IPS-15b (cell line): ENCODE measurements around the gene MTFR2.

ENCODE experiments used
- H3K27me3 ChIP-seq: one replicate; pipeline ENCODE4 v1.6.1; 2013; ENCODE audit warnings: low read length; ENCODE audit not compliant: control insufficient read depth, insufficient read depth
- H3K36me3 ChIP-seq: one replicate; pipeline ENCODE4 v1.6.1; 2013; ENCODE audit warnings: low read length; ENCODE audit not compliant: control insufficient read depth, insufficient read depth
- H3K4me1 ChIP-seq: one replicate; pipeline ENCODE4 v1.6.1; 2013; ENCODE audit warnings: mild to moderate bottlenecking, low read length; ENCODE audit not compliant: control insufficient read depth, insufficient read depth
- H3K4me3 ChIP-seq: one replicate; pipeline ENCODE4 v1.5.1; 2013; ENCODE audit warnings: low read depth, low read length
- H3K9ac ChIP-seq: one replicate; pipeline ENCODE4 v1.6.1; 2013; ENCODE audit warnings: low read depth, mild to moderate bottlenecking, low read length
- H3K9me3 ChIP-seq: one replicate; pipeline ENCODE4 v1.6.1; 2013; ENCODE audit warnings: mild to moderate bottlenecking, low read length; ENCODE audit not compliant: control insufficient read depth, insufficient read depth

MTFR2 gene

DNA sequence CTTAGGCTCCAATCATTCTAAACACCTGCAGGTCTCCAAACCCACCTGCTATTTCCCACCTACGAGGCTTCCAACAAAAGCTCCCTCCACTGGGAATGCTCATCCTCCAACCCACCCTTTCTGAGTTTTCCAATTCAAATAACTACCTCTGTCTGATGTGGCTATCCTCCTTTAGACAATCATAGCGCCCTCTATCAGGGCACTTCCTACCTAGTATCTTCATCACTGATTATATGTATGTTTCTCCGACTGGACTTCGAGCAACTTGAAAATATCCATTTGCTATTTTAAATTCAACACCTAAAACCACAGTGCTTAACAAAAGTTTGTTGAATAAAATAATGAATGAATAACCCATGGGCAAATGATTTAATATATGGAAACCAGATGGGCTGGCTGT, 41.3 kb downstream of the MTFR2 start:
- no peaks in the 10 kb centered on the region for H3K36me3 ChIP-seq
- no peak overlapping the region for H3K9ac ChIP-seq
- H3K9me3 ChIP-seq, result no peaks in the 10 kb centered on the region
- no peaks in the 10 kb centered on the region for H3K4me1 ChIP-seq
- H3K27me3 ChIP-seq, result no peaks in the 10 kb centered on the region
- H3K4me3 ChIP-seq, result no peak overlapping the region

- no peaks in the 10 kb centered on the region for H3K4me1 ChIP-seq
- no peaks in the 10 kb centered on the region for H3K27me3 ChIP-seq
- H3K4me3 ChIP-seq, result no peak overlapping the region
- H3K9me3 ChIP-seq, result no peaks in the 10 kb centered on the region
- no peak overlapping the region for H3K9ac ChIP-seq
- H3K36me3 ChIP-seq, result no peaks in the 10 kb centered on the region
These were observed 48.4 kb downstream of the MTFR2 start for GRCh38 chr6:136201732-136202131.

DNA sequence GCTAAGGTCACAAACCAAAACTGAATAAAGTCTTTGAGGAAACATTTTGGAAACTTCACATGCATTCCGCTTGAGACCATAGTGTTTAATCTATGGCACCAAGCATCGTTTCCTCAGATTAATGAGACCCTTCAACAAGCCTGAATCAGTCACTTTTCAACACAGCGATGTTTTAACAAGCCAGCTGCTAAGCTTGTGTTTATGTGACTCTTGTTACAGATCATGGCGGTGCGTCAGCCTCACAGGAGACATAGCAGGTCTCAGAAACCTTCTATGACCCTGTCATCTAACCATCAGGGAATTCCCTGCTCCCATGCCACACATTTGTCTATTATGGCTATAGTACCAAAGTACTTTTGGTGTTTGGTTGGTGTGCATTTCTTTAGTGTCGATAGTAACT, 57.2 kb downstream of the MTFR2 start:
- no peaks in the 10 kb centered on the region for H3K9me3 ChIP-seq
- no peak overlapping the region for H3K4me3 ChIP-seq
- H3K36me3 ChIP-seq, result no peaks in the 10 kb centered on the region
- no peaks in the 10 kb centered on the region for H3K27me3 ChIP-seq
- H3K4me1 ChIP-seq, result no peaks in the 10 kb centered on the region
- no peak overlapping the region for H3K9ac ChIP-seq

DNA sequence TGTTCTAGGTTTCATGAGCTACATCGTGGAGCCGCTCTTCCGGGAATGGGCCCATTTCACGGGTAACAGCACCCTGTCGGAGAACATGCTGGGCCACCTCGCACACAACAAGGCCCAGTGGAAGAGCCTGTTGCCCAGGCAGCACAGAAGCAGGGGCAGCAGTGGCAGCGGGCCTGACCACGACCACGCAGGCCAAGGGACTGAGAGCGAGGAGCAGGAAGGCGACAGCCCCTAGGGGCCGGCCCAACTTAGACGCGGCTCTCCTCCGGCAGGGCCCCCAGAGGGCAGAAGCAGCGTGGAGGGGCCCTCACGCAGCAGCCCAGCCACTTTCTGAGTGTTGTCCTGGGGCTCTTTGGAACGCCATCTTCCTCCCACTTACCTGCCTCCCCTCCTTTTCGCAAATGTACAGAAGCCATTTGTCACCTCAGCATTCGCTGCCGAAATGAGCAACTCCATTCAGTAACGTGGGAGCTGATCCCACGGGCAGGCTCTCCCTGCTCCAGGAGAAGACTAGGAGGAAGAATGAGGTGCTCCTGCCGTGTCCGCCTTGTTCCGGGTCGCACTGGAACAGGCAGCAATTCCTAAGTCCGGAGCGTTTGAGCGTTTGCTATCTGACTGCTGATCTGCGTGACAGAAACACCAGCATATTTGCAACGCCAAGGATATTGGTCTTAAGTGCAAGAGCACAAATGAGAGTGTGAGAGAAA, 58.4 kb downstream of the MTFR2 start:
- no peaks in the 10 kb centered on the region for H3K27me3 ChIP-seq
- no peaks in the 10 kb centered on the region for H3K36me3 ChIP-seq
- no peak overlapping the region for H3K4me3 ChIP-seq
- H3K4me1 ChIP-seq, result no peaks in the 10 kb centered on the region
- no peak overlapping the region for H3K9ac ChIP-seq
- H3K9me3 ChIP-seq, result no peaks in the 10 kb centered on the region

DNA sequence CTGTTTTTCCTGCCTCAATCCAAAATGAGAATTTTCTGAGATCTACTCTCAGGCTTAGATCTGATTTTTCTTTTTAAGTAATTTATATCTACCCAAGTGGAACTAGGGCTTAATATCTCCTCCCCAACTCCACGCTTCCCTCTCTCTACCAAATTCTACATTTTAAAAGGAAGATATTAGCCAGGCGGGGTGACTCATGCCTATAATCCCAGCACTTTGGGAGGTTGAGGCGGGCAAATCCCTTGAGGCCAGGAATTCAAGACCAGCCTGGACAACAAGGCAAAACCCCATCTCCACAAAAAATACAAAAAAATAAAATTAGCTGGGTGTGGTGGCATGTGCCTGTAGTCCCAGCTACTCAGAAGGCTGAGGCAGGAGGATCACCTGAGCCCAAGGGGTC, 61.0 kb downstream of the MTFR2 start:
- Histone ChIP-seq H3K9ac (no peak overlapping the region), H3K9me3 (no peaks in the 10 kb centered on the region), H3K4me1 (no peaks in the 10 kb centered on the region), H3K4me3 (no peak overlapping the region), H3K27me3 (no peaks in the 10 kb centered on the region), H3K36me3 (no peaks in the 10 kb centered on the region)

GRCh38 chr6:136188486-136188885, 61.6 kb downstream of the MTFR2 start:
- no peaks in the 10 kb centered on the region for H3K4me1 ChIP-seq
- no peak overlapping the region for H3K4me3 ChIP-seq
- H3K36me3 ChIP-seq, result no peaks in the 10 kb centered on the region
- no peak overlapping the region for H3K9ac ChIP-seq
- H3K9me3 ChIP-seq, result no peaks in the 10 kb centered on the region
- no peaks in the 10 kb centered on the region for H3K27me3 ChIP-seq

DNA sequence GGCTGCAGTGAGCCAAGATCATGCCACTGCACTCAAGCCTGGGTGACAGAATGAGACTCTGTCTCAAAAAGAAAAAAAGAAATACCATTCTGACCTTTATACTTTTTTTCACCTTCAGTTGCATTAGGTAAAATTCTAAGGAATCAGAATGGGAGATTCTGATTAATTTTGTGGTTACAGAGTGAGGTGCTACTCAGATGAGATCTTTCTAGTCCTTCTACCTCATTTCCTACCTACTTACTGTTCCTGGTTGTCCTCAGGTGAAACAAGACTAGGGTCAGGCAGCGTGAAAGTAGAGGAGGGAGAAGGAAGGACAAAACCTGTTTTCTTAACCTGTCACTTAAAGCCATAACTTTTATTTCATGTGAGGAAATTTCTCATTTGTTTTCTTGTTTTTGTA, 63.7 kb downstream of the MTFR2 start:
- no peaks in the 10 kb centered on the region for H3K27me3 ChIP-seq
- no peaks in the 10 kb centered on the region for H3K36me3 ChIP-seq
- H3K4me3 ChIP-seq, result no peak overlapping the region
- H3K9ac ChIP-seq, result no peak overlapping the region
- H3K9me3 ChIP-seq, result no peaks in the 10 kb centered on the region
- no peaks in the 10 kb centered on the region for H3K4me1 ChIP-seq

DNA sequence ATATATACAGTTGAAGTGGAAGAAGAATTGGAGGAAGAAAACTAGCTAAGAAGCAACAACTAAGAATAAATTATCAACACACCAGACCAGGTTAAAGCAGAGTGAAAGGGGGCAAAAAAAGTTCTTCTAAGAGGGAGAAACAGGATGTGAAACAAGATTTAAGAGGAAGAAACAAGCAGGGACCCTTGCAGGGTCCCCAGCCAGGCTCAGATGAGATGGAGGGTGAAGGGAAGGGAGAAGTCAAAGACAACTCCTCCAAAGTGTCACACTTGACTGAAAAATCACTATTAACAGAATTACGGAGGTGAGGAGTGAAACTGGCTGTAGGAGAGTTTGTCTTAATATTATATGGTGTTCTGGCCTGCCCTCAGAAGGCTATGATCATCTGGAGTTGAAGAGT, 65.4 kb downstream of the MTFR2 start:
- Histone ChIP-seq H3K4me1 (no peaks in the 10 kb centered on the region), H3K27me3 (no peaks in the 10 kb centered on the region), H3K9me3 (no peaks in the 10 kb centered on the region), H3K9ac (no peak overlapping the region), H3K36me3 (no peaks in the 10 kb centered on the region), H3K4me3 (no peak overlapping the region)

DNA sequence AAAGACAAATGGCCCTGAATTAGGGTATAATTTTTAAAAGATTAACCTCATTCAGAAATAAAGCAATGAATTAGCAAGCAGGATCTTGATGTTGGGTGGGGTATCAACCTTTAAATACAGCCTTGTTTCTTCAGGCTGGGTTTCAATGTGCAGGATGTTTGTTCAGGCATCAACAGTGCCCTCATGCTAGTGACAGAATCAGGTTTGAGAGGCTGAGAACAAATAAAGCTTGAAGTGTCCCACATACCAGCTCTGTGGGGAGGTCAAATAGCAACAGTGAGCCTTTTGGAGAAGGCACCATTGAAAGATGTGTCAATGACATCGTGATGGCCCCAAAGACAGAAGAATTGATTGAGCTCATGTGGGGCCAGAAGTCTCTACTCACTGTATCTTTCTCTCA, 68.2 kb downstream of the MTFR2 start:
- Histone ChIP-seq H3K27me3 (no peaks in the 10 kb centered on the region), H3K36me3 (no peaks in the 10 kb centered on the region), H3K4me3 (no peak overlapping the region), H3K9me3 (no peaks in the 10 kb centered on the region), H3K4me1 (no peaks in the 10 kb centered on the region), H3K9ac (no peak overlapping the region)

DNA sequence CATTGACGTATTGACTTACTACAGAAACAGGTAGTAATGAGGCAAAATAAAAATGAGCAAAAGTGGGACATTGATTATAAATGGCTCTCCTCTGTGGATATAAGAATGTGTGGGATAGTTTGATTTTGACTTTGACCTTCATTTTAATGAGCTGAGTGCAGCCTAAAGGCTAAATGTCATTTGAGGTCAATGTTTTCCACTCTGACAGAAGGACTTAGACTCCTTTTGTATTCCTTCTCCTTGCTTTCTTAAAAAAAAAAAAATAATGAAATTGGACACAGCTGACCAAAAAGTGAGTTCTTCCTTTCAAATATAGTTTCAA, 68.6 kb downstream of the MTFR2 start:
- no peak overlapping the region for H3K9ac ChIP-seq
- H3K27me3 ChIP-seq, result no peaks in the 10 kb centered on the region
- H3K36me3 ChIP-seq, result no peaks in the 10 kb centered on the region
- H3K4me3 ChIP-seq, result no peak overlapping the region
- no peaks in the 10 kb centered on the region for H3K4me1 ChIP-seq
- no peaks in the 10 kb centered on the region for H3K9me3 ChIP-seq
